ENCODE data around the gene LUC7L.
"Not testable (repeated sequence)": the region's sequence is repeated elsewhere in the genome, so short reads cannot be mapped to it uniquely, and the experiment has no call there.

LUC7L gene

GRCh38 chr16:259226-259625, 30.0 kb upstream of the LUC7L start:
- no peak for TF ChIP-seq EZH2 (IDR thresholded peaks at IDR 0.05)
- no peak for TF ChIP-seq POLR2AphosphoS5 (IDR thresholded peaks at IDR 0.05; ENCODE audit: borderline replicate concordance, low read depth, low read length)
- no peak for TF ChIP-seq FOXP2 (optimal IDR thresholded peaks at IDR 0.05; ENCODE audit: control extremely low read depth, extremely low read length, insufficient read depth)
- Histone ChIP-seq H3K9me3 (ENCODE audit: low read depth, low read length) (no peaks in the 10 kb centered on the region), H3K4me3 (no peak overlapping the region), H3K9ac (ENCODE audit: insufficient read length) (no peak overlapping the region), H3K27ac (no peak overlapping the region), H3K36me3 (ENCODE audit: insufficient read depth, low read length) (peaks cover 5% of the 10 kb centered on the region; the same call in 1 of the 2 replicates)
- DNase-seq (ENCODE audit: low read depth, low spot score): no peak

GRCh38 chr16:258091-258490, 28.8 kb upstream of the LUC7L start:
- H3K9ac ChIP-seq (ENCODE audit: insufficient read length); H3K4me3 ChIP-seq; H3K36me3 ChIP-seq (ENCODE audit: insufficient read depth, low read length); DNase-seq (ENCODE audit: low read depth, low spot score); H3K9me3 ChIP-seq (ENCODE audit: low read depth, low read length); H3K27ac ChIP-seq: not testable (repeated sequence)

DNA sequence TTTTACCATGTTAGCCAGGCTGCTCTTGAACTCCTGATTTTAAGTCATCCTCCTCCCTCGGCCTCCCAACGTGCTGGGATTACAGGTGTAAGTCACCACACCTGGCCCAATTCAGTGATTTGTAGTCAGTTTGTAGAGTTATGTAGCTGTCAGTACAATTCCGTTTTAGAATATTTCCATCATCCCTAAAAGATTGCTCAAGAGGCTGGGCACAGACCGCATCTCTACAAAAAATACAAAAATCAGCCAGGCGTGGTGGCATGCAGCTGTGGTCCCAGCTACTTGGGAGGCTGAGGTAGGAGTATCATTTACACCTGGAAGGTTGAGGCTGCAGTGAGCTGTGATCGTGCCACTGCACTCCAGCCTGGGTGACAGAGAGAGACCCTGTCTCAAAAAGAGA, 25.9 kb upstream of the LUC7L start:
- no peaks in the 10 kb centered on the region for H3K9me3 ChIP-seq (ENCODE audit: low read depth, low read length)

GRCh38 chr16:254461-254860, 25.2 kb upstream of the LUC7L start:
- no peak for TF ChIP-seq POLR2AphosphoS5 (IDR thresholded peaks at IDR 0.05; ENCODE audit: borderline replicate concordance, low read depth, low read length)
- no peak for TF ChIP-seq FOXP2 (optimal IDR thresholded peaks at IDR 0.05; ENCODE audit: control extremely low read depth, extremely low read length, insufficient read depth)
- TF ChIP-seq EZH2 (IDR thresholded peaks at IDR 0.05): no peak
- DNase-seq (ENCODE audit: low read depth, low spot score): no peak
- no peak overlapping the region for H3K4me3 ChIP-seq
- H3K9ac ChIP-seq (ENCODE audit: insufficient read length): no peak overlapping the region
- peaks cover 8% of the 10 kb centered on the region; the same call in 1 of the 2 replicates for H3K36me3 ChIP-seq (ENCODE audit: insufficient read depth, low read length)
- H3K9me3 ChIP-seq (ENCODE audit: low read depth, low read length): no peaks in the 10 kb centered on the region
- H3K27ac ChIP-seq: no peak overlapping the region

More for the DNA sequence above, 25.9 kb upstream of the LUC7L start:
- no peak overlapping the region for H3K4me3 ChIP-seq
- H3K9ac ChIP-seq (ENCODE audit: insufficient read length): no peak overlapping the region
- H3K27ac ChIP-seq: no peak overlapping the region
- H3K36me3 ChIP-seq (ENCODE audit: insufficient read depth, low read length): peaks cover 8% of the 10 kb centered on the region; the same call in 1 of the 2 replicates
- no peak for TF ChIP-seq EZH2 (IDR thresholded peaks at IDR 0.05)
- TF ChIP-seq POLR2AphosphoS5 (IDR thresholded peaks at IDR 0.05; ENCODE audit: borderline replicate concordance, low read depth, low read length): no peak
- no peak for DNase-seq (ENCODE audit: low read depth, low spot score)

- TF ChIP-seq EZH2 (IDR thresholded peaks at IDR 0.05): no peak
- TF ChIP-seq FOXP2 (optimal IDR thresholded peaks at IDR 0.05; ENCODE audit: control extremely low read depth, extremely low read length, insufficient read depth): no peak
- no peak for TF ChIP-seq POLR2AphosphoS5 (IDR thresholded peaks at IDR 0.05; ENCODE audit: borderline replicate concordance, low read depth, low read length)
- no peak for DNase-seq (ENCODE audit: low read depth, low spot score)
- Histone ChIP-seq H3K9me3 (ENCODE audit: low read depth, low read length) (no peaks in the 10 kb centered on the region), H3K9ac (ENCODE audit: insufficient read length) (no peak overlapping the region), H3K36me3 (ENCODE audit: insufficient read depth, low read length) (peaks cover 8% of the 10 kb centered on the region; the same call in 1 of the 2 replicates), H3K27ac (no peak overlapping the region), H3K4me3 (no peak overlapping the region)
Observed at GRCh38 chr16:253833-254232, 24.6 kb upstream of the LUC7L start.

GRCh38 chr16:252366-253337, 23.4 kb upstream of the LUC7L start:
- H3K9me3 ChIP-seq (ENCODE audit: low read depth, low read length): no peaks in the 10 kb centered on the region
- H3K27ac ChIP-seq: no peak overlapping the region
- no peak overlapping the region for H3K9ac ChIP-seq (ENCODE audit: insufficient read length)
- no peak overlapping the region for H3K4me3 ChIP-seq
- H3K36me3 ChIP-seq (ENCODE audit: insufficient read depth, low read length): peaks cover 8% of the 10 kb centered on the region; the same call in 1 of the 2 replicates
- DNase-seq (ENCODE audit: low read depth, low spot score): no peak
- TF ChIP-seq POLR2AphosphoS5 (IDR thresholded peaks at IDR 0.05; ENCODE audit: borderline replicate concordance, low read depth, low read length) (no peak), EZH2 (IDR thresholded peaks at IDR 0.05) (no peak), FOXP2 (optimal IDR thresholded peaks at IDR 0.05; ENCODE audit: control extremely low read depth, extremely low read length, insufficient read depth) (no peak)

- Histone ChIP-seq H3K4me3 (no peak overlapping the region), H3K9ac (ENCODE audit: insufficient read length) (no peak overlapping the region), H3K27ac (no peak overlapping the region), H3K9me3 (ENCODE audit: low read depth, low read length) (no peaks in the 10 kb centered on the region), H3K36me3 (ENCODE audit: insufficient read depth, low read length) (peaks cover 4% of the 10 kb centered on the region; the same call in 1 of the 2 replicates)
- no peak for TF ChIP-seq EZH2 (IDR thresholded peaks at IDR 0.05)
- no peak for TF ChIP-seq POLR2AphosphoS5 (IDR thresholded peaks at IDR 0.05; ENCODE audit: borderline replicate concordance, low read depth, low read length)
- no peak for TF ChIP-seq FOXP2 (optimal IDR thresholded peaks at IDR 0.05; ENCODE audit: control extremely low read depth, extremely low read length, insufficient read depth)
- no peak for DNase-seq (ENCODE audit: low read depth, low spot score)
Observed at GRCh38 chr16:249431-249830, 20.2 kb upstream of the LUC7L start.

DNA sequence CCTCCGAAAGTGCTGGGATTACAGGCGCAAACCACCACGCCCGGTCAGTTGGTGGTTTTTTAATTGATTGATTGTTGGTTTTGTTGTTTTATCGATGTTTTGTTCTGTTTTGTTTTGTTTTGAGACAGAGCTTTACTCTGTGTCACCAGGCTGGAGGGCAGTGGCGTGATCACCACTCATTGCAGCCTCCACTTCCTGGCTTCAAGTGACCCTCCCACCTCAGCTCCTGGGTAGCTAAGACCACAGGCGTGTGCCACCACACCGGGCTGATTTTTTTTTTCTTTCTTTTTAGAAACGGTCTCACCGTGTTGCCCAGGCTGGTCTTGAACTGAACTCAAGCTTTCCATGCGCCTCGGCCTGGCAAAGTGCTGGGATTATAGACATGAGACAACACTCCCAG, 17.8 kb upstream of the LUC7L start:
- no peak overlapping the region for H3K27ac ChIP-seq
- no peak overlapping the region for H3K9ac ChIP-seq (ENCODE audit: insufficient read length)
- no peaks in the 10 kb centered on the region for H3K9me3 ChIP-seq (ENCODE audit: low read depth, low read length)
- no peak for DNase-seq (ENCODE audit: low read depth, low spot score)
- TF ChIP-seq POLR2AphosphoS5 (IDR thresholded peaks at IDR 0.05; ENCODE audit: borderline replicate concordance, low read depth, low read length) (no peak), EZH2 (IDR thresholded peaks at IDR 0.05) (no peak), FOXP2 (optimal IDR thresholded peaks at IDR 0.05; ENCODE audit: control extremely low read depth, extremely low read length, insufficient read depth) (no peak)
- no peaks in the 10 kb centered on the region for H3K36me3 ChIP-seq (ENCODE audit: insufficient read depth, low read length)
- H3K4me3 ChIP-seq: no peak overlapping the region

Measured in SK-N-MC (cell line).